ENCODE data around the gene FOLR2. TPM values are rescaled to one million over a fixed set of nuclear protein-coding genes. Genes with fewer than 3 reads are reported as not detected.
A peak's percentile ranks its signal among the peaks of the same experiment; 100 is the strongest.
"Not testable (repeated sequence)": the region's sequence is repeated elsewhere in the genome, so short reads cannot be mapped to it uniquely, and the experiment has no call there.

FOLR2 gene
- total RNA-seq, 1 donor from 2014 or later: not detected

DNA sequence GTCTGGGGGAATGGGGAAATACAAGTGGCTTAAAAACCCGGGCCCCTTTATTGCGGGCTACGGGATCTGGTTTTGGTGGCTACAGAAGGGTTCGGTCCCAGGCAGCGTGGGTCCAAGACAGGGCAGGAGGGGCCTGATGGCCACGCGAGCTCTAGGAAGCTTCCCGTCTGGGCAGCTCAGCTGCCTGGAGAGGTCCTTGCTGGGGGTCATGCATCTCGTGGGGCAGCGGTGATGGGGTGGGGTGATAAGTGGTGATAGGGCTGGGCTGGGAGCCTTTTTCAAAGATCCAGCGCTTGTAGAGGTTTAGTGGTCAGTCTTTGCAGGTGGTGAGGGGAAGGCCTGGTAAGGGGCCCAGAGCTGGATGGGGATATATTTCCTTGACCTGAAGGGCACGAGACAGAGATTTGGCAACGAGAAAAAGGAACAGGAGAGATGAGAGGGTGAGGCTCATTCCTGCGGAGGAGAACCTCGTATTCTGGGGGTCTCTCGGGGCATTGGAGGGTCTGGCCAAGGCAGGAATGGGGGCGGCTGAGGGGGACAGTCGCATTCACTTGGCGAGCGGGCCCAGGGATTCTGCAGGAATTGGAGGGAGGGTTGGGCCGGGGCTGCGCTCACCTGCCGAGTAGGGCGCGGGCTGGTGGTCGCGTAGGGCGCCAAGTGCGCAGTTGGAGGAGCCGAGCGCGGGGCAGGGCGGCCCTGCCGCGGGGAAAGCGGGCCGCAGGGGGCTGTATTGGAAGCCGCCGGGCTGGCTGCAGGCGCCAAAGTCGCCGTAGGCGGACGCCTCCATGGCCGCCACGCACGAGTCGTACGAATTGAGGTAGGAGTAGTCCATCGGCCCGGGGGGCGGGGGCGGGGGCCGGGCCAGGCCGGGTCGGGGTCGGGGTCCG, 26.8 kb downstream of the FOLR2 start:
- no peak for DNase-seq

DNA sequence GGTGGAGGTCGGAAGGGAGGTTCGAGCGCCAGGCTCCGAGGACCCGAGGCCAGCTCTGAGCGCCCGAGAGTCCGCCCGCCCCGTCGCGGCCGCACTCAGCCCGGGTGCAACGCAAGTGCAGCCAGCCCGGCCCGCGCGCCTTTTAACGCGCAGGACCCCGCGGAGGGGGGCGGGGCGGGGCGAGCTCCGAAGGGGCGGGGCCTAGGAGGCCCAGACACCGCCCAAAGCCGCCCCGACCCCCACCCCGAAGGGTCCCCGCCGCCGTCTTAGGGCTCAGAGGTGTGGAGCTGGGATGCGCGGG, 27.4 kb downstream of the FOLR2 start, which contains the start of gene PHOX2A:
Gene PHOX2A (minus strand): TSS at position 117 of the 301 bp plus-strand sequence. CDS start 172 bp downstream, outside the sequence.
- no peak for DNase-seq

GRCh38 chr11:72244361-72245262, 28.0 kb downstream of the FOLR2 start:
- no peak for DNase-seq

GRCh38 chr11:72245263-72245816, 28.7 kb downstream of the FOLR2 start:
- DNase-seq: no peak

GRCh38 chr11:72247584-72247983, 31.0 kb downstream of the FOLR2 start:
- no peak for DNase-seq

GRCh38 chr11:72249961-72250360, 33.4 kb downstream of the FOLR2 start:
- DNase-seq: no peak

DNA sequence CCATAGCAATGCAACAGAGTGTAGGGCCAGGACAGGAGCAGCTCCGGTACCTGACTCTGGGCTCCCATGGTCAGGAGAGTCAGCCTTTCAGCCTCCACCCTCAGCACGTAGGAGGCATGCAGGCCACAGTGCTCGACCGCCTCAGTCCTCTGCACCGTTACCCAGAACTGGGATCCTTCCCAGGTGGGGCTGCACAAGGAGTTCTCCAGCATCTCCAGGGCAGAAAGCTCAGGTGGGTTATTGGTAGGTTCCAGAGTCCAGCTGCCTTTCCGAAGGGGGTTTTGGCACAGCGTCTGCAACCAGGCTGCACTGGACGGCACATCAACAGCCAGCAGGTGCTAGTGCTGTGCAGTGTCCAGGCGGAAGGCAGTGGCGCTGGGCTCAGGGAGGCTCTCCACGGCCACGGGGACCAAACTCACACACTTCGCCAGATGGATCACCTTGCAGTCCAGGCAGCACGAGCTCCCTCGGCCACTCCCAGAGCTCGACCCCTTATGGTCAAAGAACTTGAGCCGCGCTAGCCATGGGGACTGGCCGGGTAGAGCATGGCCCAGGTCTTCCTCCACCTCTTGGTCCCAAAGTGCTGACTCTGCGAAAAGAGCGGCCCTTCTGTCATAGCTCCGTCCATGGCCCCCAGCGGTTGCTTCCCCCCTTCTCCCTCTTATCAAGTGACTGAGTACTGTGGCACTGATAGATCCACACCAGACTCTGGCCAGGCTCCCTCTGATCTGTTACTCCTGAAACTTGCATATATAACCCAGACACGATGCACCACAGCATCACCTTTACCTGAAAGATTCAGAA, 34.3 kb downstream of the FOLR2 start:
- no peak for DNase-seq

GRCh38 chr11:72251614-72252013, 35.0 kb downstream of the FOLR2 start:
- DNase-seq: no peak

- no peak for DNase-seq
Observed at GRCh38 chr11:72253392-72253791, 36.8 kb downstream of the FOLR2 start.

GRCh38 chr11:72254299-72254993, 37.9 kb downstream of the FOLR2 start:
- DNase-seq: no peak

DNA sequence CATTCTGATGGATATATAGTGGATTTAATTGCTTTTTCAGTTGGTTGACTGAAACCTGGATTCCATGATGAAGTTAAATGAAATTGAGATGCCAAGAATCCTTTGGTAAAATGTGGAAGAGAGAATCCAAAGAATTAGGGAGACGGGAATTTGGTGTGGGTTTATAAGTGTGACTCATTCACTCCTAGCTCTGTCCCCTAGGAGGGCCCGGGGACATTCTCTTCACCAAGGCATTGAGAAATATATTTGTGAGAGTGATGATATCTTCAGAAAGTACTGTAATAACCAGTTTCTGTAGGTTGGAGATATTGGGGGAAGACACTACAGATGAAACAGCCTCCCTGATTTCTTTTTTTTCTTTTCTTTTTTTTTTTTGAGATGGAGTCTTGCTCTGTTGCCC, 41.0 kb downstream of the FOLR2 start:
- no peak for DNase-seq

DNA sequence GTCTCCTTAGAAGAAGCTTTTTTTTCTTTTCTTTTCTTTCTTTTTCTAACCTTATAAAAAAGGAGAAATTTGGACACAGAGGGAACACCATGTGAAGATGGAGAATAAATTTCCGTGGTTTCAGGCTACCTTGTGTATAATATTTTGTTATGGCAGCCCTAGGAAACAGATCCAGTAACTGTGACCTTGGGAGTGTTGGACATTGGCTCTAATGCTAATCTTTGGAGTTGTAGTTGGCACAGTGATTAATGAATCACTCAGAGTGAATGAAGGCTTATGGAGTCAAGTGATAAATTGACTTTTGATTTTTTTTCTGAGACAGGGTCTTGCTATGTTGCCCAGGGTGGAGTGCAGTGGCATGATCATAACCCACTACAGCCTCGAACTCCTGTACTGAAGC, 42.9 kb downstream of the FOLR2 start:
- DNase-seq: no peak

DNA sequence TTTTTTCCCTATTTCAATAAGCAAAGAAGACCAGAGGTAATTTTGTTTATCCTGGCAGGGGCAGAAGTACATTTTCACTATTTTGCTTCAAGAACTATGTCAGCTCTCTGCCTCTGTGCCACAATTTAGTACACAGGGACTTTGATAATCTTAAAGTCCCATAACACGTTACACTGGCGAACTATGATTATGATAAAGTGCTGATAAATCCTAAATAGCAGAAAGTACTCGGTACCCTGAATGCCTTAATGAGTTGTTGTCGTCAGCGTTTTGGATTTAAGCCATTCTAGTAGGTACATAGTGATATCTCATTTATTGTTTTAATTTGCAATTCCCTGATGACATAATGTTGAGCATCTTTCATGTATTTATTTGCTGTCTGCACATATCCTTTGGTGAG, 44.0 kb downstream of the FOLR2 start:
- DNase-seq: no peak

DNA sequence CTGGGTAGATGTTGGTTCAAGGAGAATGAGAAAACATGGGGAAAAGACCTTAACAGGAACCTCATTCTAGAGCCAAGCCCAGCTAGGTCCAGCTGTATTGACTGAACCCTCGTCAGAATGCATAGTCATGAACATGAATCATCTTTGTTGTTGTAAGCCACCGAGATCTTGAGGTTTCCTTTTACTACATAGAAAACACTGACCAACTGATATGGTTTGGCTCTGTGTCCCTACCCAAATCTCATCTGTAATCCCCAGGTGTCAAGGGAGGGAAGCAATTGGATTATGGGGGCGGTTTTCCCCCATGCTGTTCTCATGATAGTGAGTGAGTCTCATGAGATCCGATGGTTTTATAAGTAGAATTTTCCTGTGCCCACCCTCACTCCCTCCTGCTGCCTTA, 46.8 kb downstream of the FOLR2 start:
- peak; percentile 21 for DNase-seq

DNA sequence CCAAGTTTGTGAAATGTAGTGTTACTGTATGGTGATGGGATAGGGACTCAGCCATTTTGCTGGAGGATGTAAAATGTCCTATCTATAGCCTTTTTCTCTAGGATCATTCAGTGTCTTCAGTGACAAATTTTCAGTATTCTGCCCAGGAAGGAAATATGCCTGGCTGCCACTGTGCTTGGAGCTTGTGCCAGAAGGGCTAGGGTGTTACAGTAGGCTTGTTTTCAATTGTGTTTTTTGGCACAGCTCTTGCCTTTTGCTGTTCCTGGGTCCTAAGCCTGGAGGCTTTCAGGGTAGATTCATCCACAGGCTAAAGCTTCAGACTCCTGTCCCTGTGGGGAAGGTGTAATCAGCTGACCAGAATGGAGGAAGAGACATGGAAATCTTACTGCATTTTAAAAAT, 49.4 kb downstream of the FOLR2 start:
- no peak for DNase-seq

DNA sequence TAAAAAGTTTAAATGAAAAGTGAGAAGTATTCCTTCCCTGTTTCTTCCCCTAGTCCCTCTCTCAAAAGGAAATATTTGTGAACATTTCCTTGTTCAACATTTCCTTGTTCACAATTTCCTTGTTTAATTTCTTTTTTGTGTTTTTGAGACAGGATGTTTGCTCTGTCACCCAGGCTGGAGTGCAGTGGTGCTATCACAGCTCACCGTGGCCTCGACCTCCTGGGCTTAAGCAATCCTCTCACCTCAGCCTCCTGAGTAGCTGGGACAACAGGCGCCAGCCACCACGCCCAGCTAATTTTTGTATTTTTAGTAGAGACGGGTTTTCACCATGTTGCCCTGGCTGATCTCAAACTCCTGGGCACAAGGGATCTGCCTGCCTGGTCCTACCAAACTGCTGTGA, 50.4 kb downstream of the FOLR2 start:
- DNase-seq: not testable (repeated sequence)

DNA sequence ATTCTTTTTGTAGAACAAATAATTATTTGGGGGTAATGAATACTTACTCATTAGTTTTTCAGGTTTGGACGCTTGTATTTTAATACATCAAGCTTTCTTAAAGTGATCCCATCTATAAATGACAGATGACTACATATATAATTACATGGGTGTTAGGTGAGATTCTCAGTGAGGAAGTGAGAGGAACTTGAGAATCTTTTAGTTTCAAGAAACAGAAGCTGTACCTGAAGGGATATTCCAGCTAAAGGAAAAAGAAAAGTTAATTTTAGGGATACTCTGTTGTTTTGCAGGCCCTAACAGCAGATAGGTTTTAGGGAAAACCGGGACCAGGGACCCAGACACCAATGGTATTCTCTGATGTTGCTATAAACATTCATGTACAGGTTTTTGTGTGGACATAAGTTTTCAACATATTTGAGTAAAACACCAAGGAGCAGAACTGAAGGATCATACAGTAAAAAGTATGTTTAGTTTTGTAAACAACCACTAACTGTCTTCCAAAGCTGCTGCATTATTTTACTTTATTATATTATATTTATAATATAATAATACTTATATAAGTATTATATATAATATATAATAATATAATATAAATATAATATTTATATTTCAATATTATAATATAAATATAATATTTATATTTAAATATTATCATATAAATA, 51.5 kb downstream of the FOLR2 start:
- DNase-seq: no peak

All from dermis blood vessel endothelial cell (primary cell).